ENCODE measurements around the gene FGL2.
"Not testable (repeated sequence)": the region's sequence is repeated elsewhere in the genome, so short reads cannot be mapped to it uniquely, and the experiment has no call there.

- TF ChIP-seq EZH2 (IDR thresholded peaks at IDR 0.05); POLR2AphosphoS5 (IDR thresholded peaks at IDR 0.05; ENCODE audit: borderline replicate concordance, low read depth, low read length): not testable (repeated sequence)
Measured at GRCh38 chr7:77228795-77229194, 29.2 kb upstream of the FGL2 start.
